ENCODE results near the gene MS4A6E. TPM values are rescaled to one million over a fixed set of nuclear protein-coding genes. Genes with fewer than 3 reads are reported as not detected.

The MS4A6E gene
- total RNA-seq, 4 donors from 2014 or later = not detected

DNA sequence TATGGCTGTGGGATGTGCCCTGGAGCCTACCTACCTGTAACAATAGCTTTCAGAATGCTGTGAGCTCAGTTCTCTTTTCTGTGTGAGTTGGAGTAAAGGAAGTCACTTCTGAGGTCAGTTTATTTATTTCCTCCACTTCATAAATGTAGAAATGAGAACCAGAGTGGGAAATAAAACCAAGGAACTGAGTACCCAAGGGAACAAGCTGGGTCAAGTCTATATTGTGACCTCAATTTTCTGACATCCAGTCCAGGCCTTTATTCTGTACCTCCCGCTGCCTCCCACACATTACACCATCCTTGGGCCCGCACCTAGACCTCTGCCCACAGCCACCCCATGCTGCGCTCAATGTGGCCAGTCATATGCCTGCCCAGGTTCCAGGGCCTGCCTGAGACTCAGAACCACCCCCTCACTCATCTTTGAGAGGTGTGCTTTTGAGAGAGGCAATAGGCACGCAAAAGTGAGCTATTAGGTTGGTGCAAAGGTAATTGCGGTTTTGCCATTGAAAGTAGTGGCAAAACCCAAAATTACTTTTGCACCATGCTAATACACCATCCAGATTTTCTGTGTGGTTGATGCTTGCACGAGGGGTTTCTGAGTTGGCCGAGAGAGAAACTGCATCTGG, 9.8 kb downstream of the MS4A6E start:
- H3K36me3 ChIP-seq = no peaks in the 10 kb centered on the region
- 82 to 89% methylated on average over 7 of the region's 7 CpGs for WGBS, 2 donors
- H3K27me3 ChIP-seq = no peaks in the 10 kb centered on the region
- no peaks in the 10 kb centered on the region for H3K4me1 ChIP-seq
- no peak for DNase-seq
- H3K27ac ChIP-seq = no peak overlapping the region
- TF ChIP-seq POLR2A (IDR thresholded peaks at IDR 0.05) = no peak
- TF ChIP-seq, protein P1, sequence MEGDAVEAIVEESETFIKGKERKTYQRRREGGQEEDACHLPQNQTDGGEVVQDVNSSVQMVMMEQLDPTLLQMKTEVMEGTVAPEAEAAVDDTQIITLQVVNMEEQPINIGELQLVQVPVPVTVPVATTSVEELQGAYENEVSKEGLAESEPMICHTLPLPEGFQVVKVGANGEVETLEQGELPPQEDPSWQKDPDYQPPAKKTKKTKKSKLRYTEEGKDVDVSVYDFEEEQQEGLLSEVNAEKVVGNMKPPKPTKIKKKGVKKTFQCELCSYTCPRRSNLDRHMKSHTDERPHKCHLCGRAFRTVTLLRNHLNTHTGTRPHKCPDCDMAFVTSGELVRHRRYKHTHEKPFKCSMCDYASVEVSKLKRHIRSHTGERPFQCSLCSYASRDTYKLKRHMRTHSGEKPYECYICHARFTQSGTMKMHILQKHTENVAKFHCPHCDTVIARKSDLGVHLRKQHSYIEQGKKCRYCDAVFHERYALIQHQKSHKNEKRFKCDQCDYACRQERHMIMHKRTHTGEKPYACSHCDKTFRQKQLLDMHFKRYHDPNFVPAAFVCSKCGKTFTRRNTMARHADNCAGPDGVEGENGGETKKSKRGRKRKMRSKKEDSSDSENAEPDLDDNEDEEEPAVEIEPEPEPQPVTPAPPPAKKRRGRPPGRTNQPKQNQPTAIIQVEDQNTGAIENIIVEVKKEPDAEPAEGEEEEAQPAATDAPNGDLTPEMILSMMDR (IDR thresholded peaks at IDR 0.05) = no peak
- H3K9me3 ChIP-seq = no peaks in the 10 kb centered on the region
- intact Hi-C loops (cut with DNase I) = no loop called here
- H3K4me3 ChIP-seq = no peak overlapping the region

DNA sequence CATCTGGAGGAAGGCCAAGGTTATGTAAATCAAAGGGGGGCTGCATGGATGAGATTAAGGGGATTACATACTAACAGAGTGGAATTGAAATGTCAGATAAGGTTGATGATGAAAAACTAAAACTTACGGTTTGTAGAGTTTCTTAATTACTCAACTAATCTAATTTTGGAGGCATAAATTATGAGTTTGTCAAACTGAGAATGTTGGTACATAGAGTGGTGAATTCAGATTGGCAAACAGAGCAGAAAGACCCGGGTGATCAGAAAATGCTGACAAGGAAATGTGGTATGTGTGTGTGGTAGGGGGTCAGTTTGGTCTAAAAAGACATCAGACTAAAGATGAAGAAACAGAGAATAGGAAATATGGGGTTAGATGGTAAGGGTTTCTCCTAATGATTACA, 11.0 kb downstream of the MS4A6E start:
- TF ChIP-seq, protein P1 (IDR thresholded peaks at IDR 0.05) = no peak
- TF ChIP-seq POLR2A (IDR thresholded peaks at IDR 0.05) = no peak
- 33 to 53% methylated on average over 2 of the region's 2 CpGs for WGBS, 2 donors
- DNase-seq = no peak
- Histone ChIP-seq H3K36me3 (no peaks in the 10 kb centered on the region), H3K4me3 (no peak overlapping the region), H3K9me3 (no peaks in the 10 kb centered on the region), H3K4me1 (no peaks in the 10 kb centered on the region), H3K27ac (no peak overlapping the region), H3K27me3 (no peaks in the 10 kb centered on the region)
- intact Hi-C loops (cut with DNase I) = no loop called here

DNA sequence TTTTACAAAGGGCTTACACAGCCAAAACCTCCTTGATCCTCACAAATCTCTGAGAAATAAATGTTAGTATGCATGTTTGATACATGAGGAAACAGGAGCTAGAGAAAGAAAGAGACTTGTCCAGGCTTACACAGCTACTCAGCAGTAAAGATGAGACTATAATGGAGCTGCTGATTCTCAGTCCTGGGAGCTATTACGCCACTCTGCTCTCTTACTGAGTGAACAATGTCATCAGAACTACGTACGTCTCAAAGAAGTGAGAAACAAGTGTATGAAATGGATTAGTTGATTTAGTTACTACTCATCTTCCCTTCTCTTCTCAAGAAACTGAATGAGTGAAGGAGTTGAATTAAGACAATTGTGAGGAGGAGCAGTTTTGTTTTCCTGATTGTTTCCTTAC, 12.3 kb downstream of the MS4A6E start:
- Histone ChIP-seq H3K27ac (no peak overlapping the region), H3K4me3 (no peak overlapping the region), H3K27me3 (no peaks in the 10 kb centered on the region), H3K4me1 (no peaks in the 10 kb centered on the region), H3K36me3 (no peaks in the 10 kb centered on the region), H3K9me3 (no peaks in the 10 kb centered on the region)
- no peak for DNase-seq
- TF ChIP-seq POLR2A (IDR thresholded peaks at IDR 0.05) = no peak
- TF ChIP-seq, protein P1 (IDR thresholded peaks at IDR 0.05) = no peak
- intact Hi-C loops (cut with DNase I) = no loop called here
- WGBS, 2 donors = 57 to 60% methylated on average over 3 of the region's 3 CpGs

DNA sequence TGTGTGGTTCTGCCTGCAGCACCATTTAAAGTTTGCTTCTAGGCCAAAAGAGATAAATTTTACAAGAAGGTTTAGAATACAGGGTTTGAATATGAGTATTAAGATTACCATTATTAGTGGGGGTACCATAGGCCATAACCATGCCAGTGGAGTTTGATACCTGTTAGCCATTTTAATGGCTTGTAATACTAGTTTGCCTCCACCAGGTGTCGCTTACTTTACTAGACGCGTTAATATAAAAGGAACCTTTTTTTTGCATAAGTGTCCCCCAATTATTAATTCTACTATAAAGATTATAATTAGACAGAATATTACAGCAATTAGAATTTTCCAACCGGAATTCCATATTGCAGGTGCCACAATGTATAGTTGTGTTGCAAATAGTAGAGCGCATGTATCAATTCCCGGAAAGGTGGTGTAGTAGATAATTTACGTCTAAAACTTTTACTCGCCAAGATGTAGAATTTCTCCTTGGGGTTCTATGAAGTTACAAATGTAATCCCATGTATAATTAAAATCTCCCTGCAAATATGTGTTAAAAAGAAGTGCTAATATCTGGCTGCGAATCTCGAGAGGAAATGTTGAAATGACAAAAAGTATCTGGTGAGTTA, 16.1 kb downstream of the MS4A6E start:
- intact Hi-C loops (cut with DNase I) = no loop called here
- Histone ChIP-seq H3K36me3 (no peaks in the 10 kb centered on the region), H3K4me1 (no peaks in the 10 kb centered on the region), H3K27me3 (no peaks in the 10 kb centered on the region), H3K9me3 (no peaks in the 10 kb centered on the region), H3K27ac (no peak overlapping the region), H3K4me3 (no peak overlapping the region)
- DNase-seq = no peak
- TF ChIP-seq, protein P1 (IDR thresholded peaks at IDR 0.05) = peak in 4 of 6 experiments; percentile 26 to 40 (median 36)
- TF ChIP-seq POLR2A (IDR thresholded peaks at IDR 0.05) = no peak
- WGBS, 2 donors = 71 to 74% methylated on average over 10 of the region's 10 CpGs

DNA sequence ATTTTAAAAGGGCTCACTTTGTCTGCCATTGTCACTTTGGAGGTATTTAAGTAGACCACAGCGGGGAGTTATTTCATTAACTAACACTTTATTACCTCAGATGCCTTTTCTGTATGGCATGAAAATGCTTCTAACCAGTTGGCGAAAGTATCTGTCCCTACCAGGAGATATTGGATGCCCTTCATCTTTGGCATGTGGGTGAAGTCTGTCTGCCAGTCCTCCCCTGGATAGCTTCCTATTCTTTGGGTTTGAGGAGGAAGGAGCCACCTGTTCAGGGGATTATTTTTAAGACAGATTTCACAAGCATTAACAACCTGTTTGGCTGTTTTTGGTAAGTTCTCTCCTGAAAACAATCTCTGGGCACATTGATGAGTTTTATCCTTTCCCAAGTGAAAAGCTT, 17.1 kb downstream of the MS4A6E start:
- DNase-seq = no peak
- intact Hi-C loops (cut with DNase I) = no loop called here
- Histone ChIP-seq H3K4me1 (no peaks in the 10 kb centered on the region), H3K36me3 (no peaks in the 10 kb centered on the region), H3K9me3 (no peaks in the 10 kb centered on the region), H3K27me3 (no peaks in the 10 kb centered on the region), H3K4me3 (no peak overlapping the region), H3K27ac (no peak overlapping the region)
- TF ChIP-seq, protein P1 (IDR thresholded peaks at IDR 0.05) = no peak
- no peak for TF ChIP-seq POLR2A (IDR thresholded peaks at IDR 0.05)
- 80 to 85% methylated on average over 2 of the region's 2 CpGs for WGBS, 2 donors
